GM19397 (cell line): ENCODE measurements around the gene AATK.

Source experiments
- ATAC-seq: cut with Tn5 transposase; IDR thresholded peaks from one replicate; pipeline ENCODE4 v1.9.1; 2021; ENCODE audit warnings: mild to moderate bottlenecking, moderate library complexity; ENCODE audit not compliant: unreplicated experiment

The AATK gene, protein sequence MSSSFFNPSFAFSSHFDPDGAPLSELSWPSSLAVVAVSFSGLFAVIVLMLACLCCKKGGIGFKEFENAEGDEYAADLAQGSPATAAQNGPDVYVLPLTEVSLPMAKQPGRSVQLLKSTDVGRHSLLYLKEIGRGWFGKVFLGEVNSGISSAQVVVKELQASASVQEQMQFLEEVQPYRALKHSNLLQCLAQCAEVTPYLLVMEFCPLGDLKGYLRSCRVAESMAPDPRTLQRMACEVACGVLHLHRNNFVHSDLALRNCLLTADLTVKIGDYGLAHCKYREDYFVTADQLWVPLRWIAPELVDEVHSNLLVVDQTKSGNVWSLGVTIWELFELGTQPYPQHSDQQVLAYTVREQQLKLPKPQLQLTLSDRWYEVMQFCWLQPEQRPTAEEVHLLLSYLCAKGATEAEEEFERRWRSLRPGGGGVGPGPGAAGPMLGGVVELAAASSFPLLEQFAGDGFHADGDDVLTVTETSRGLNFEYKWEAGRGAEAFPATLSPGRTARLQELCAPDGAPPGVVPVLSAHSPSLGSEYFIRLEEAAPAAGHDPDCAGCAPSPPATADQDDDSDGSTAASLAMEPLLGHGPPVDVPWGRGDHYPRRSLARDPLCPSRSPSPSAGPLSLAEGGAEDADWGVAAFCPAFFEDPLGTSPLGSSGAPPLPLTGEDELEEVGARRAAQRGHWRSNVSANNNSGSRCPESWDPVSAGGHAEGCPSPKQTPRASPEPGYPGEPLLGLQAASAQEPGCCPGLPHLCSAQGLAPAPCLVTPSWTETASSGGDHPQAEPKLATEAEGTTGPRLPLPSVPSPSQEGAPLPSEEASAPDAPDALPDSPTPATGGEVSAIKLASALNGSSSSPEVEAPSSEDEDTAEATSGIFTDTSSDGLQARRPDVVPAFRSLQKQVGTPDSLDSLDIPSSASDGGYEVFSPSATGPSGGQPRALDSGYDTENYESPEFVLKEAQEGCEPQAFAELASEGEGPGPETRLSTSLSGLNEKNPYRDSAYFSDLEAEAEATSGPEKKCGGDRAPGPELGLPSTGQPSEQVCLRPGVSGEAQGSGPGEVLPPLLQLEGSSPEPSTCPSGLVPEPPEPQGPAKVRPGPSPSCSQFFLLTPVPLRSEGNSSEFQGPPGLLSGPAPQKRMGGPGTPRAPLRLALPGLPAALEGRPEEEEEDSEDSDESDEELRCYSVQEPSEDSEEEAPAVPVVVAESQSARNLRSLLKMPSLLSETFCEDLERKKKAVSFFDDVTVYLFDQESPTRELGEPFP (N-terminal part only)

DNA sequence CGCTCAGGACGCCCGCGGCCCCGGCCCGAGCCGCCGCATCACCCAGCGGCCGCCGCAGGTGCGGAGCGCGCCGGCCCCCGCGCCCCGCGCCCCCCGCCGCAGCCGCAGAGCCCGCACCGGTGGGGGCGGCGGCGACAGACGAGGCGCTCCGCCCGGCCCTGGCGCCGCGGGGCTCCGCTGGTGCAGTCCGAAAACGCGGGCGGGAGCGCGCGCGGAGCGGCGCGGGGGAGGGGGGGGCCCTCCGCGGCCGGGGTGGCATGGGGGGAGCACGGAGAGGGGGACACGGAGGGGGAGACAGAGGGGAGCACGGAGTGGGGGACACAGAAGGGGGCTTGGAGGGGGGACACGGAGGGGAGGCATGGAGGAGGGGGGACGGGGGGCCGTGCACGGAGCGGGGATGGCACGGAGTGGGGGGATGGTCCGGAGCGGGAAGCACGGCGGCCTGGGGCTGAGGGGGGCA lies at the start of gene AATK:
TSS of gene AATK (minus strand) at position 189 of the 460 bp plus-strand sequence. CDS start 229 bp downstream, outside the sequence.
- no peak for ATAC-seq

- ATAC-seq: no peak
Observed at GRCh38 chr17:81213978-81214377, 48.0 kb upstream of the AATK start.

GRCh38 chr17:81212365-81212764 lies 46.3 kb upstream of the AATK start:
- ATAC-seq: no peak

- no peak for ATAC-seq
Observed at GRCh38 chr17:81210868-81211267, 44.8 kb upstream of the AATK start.

GRCh38 chr17:81210466-81210865 lies 44.4 kb upstream of the AATK start:
- no peak for ATAC-seq

DNA sequence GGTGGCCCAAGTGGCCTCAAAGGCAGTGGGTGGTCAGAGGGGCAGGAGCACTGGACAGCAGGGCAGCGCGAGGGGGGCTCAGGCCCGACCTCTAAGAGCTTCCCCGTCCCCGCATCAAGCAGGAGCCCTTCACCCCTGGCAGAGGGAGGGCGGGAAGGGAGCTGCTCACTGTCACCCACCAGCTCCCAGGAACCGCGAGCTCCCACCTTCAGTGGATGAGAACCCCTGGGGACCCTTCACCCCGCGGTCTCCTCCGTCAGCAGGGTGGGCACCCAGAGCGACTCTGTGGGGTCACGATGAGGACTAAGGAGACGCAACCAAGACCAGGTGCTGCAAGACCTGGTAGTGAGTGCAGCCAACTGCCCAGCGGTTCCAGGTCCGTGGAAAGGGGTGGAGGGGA lies 43.1 kb upstream of the AATK start:
- ATAC-seq: no peak

DNA sequence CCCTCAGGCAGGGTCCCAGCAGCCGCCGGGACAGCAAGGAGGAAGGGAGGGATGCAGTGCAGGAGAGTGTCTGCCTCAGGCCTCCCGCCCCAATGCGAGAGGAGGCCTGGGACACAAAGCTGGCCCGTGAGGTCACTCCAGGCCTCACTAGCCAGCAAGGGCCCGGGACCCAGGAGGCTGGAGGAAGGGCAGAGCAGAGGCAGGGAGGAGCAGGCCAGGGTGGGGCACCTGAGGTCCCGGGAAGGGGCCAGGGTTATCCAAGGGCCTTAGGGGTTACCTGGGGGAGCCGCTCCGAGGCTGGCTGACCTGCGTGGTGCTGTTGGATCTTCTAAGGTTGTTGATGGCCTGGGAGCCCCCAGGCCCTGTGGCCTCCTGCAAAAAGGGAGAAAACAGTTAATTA lies 42.6 kb upstream of the AATK start:
- no peak for ATAC-seq

GRCh38 chr17:81207610-81208581 lies 41.9 kb upstream of the AATK start:
- no peak for ATAC-seq

GRCh38 chr17:81206657-81207056 lies 40.6 kb upstream of the AATK start:
- ATAC-seq: no peak

- ATAC-seq: no peak
Observed at GRCh38 chr17:81206166-81206565, 40.1 kb upstream of the AATK start.

DNA sequence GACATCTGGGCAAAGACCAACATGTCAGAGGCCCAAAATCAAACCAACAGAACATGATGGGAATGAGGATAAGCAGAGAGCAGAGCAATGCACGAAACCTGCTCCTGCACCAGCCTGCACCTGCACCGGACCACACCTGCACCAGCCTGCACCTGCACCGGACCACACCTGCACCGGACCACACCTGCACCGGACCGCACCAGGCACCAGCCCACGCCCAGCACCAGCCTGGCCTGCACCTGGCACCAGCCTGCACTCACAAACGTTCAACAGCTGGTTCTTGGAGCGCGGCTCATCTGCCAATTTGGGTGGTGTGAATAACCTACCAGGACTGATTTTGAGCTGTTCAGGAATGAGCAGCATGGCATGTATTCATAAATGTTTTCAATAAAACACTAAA lies 38.6 kb upstream of the AATK start:
- ATAC-seq: no peak

DNA sequence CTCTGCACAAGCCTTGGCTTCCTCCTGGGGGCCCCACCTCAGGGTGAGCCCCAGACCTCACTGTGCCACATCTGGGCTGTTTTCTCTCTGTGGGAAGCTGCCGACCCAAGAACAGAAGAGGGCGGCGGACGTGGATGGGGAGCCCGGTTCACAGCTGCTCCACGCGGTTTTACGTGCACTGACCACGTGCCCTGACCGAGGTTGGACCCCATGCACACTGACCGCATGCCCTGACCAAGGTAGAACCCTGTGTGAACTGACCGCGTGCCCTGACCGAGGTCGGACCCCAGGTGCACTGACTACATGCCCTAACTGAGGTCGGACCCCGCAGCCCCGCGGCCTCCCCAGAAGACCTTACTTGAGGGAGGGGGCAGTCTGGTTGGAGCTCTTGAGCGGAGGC lies 37.1 kb upstream of the AATK start:
- ATAC-seq: no peak

GRCh38 chr17:81202318-81202717 lies 36.3 kb upstream of the AATK start:
- no peak for ATAC-seq

GRCh38 chr17:81200695-81201580 lies 34.9 kb upstream of the AATK start:
- no peak for ATAC-seq

- ATAC-seq: no peak
Observed at GRCh38 chr17:81200201-81200600, 34.2 kb upstream of the AATK start.

DNA sequence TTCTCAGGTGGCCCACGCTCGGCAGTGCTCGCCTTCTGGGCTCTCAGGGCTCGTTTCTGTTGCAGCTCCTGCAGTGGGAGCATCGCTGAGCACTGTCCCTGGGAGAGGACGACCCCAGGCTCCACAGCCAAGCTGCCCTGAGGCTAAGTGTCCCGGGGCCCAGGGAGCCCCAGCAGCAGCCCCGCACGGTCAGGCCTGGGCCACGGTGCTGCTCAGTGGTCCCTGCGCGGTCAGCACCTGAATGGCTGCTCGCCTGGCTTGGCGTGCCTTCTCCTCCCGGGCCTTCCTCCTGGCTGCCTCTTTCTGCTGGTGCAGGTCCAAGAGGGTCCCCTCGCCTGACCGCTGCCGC lies 33.4 kb upstream of the AATK start:
- no peak for ATAC-seq

- no peak for ATAC-seq
Observed at GRCh38 chr17:81198826-81199481, 32.9 kb upstream of the AATK start.

GRCh38 chr17:81197831-81198490 lies 31.9 kb upstream of the AATK start:
- no peak for ATAC-seq
